Activated naive CD4-positive, alpha-beta T cell (primary cell): ENCODE results near the gene SLC35E4.

ENCODE experiments used
- DNase-seq, 4 experiments: peaks; one replicate each; lab custom pipeline; 2025; lab: John Stamatoyannopoulos, UW

The SLC35E4 gene

GRCh38 chr22:30691204-30691603, 55.6 kb downstream of the SLC35E4 start:
- no peak for DNase-seq

DNA sequence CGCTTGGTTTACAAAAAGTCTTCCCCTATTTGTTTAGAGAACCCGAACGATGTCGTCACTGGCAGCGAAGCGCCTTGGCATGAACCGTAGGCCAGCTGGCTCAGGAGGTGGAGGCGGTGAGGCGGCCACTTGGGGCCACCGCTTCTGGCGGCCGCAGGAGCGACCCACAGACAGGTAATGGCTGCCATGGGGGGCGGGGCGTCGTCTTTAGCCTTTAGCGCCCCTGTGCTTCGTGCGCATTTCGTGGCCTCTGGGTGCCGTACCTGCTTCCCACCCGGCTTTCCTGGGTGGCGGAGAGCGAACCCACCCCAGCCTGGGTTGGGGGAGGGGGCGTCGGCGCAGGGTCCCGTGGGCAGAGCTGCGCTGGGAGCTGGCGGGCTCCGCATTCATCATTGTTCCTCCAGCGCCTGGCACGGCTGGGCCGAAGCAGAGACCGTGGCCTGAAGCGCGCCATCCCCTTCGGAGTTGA, 58.6 kb downstream of the SLC35E4 start:
- DNase-seq: peak in 3 of 4 experiments; percentile 8 to 50 (median 26)

DNA sequence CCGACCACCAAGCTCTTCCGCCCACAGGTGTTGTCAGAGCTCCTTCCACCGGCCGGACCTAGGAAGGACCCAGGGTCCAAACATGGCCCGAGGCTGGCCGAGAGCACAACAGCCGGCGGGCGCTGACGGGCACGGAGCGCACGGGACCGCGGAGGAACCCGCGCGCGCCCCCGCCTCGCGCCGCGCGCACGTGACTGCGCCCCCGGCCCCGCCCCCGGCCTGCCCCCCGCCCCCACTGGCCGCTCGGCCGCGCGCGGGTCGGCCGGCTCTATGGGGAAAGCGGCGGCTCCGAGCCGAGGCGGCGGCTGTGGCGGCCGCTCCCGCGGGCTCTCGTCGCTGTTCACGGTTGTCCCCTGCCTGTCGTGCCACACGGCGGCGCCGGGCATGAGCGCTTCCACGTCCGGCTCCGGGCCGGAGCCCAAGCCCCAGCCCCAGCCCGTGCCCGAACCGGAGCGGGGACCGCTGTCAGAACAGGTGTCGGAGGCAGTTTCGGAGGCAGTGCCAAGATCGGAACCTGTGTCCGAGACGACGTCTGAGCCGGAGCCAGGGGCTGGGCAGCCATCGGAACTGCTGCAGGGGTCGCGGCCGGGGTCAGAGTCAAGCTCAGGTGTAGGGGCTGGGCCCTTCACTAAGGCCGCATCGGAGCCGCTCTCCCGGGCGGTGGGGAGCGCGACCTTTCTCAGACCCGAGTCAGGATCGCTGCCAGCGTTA, 59.2 kb downstream of the SLC35E4 start, which contains the start of gene OSBP2:
Gene OSBP2 (plus strand): TSS at position 235 of the 711 bp plus-strand sequence. CDS start 36 bp downstream, at position 271.
- peak in 3 of 4 experiments; percentile 3 to 7 (median 7) for DNase-seq

GRCh38 chr22:30695351-30695851, 59.8 kb downstream of the SLC35E4 start:
- peak in 1 of 4 experiments; percentile 7 for DNase-seq

DNA sequence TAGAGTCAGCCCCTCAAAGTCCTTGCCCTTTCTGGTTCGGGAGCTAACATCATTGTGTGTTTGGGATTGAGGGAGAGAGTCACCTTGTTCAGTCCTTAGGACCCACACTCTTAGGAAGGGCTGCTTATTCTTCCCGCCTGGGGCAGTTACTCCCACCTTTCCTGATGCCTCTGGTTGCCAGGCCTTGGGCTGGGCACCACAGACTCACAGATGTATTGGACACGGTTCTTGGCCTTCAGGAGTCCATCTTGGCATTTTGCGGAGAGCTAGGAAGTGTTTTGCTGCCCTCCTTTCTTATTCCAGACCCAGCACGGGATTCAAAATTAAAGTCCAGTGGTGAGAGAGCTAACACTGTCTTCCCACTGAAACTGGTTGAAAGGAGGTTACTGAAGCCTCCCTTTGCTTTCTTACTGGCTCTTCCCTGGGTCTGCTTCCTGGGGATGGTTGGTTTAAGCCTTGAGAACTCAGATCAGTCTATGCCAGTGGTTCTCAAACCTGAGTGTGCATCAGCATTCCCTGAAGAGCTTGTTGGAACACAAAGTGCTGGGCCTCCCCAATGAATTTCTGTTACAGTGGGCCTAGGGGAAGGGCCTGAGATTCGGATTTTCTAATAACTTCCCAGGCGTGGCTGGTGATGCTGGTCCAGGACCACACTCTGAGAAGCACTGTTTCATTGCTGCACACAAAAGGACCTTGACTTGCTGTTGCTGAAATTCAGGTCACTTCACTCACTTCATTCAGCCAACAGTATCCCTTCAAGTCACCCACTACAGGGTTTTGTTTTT, 60.5 kb downstream of the SLC35E4 start:
- no peak for DNase-seq
